Natural killer cell (primary cell): ENCODE results near the gene PRR5L. TPM values are rescaled to one million over a fixed set of nuclear protein-coding genes. Genes with fewer than 3 reads are reported as not detected.

Source experiments
- ATAC-seq, 3 donors: fragments of 150-1000 bp in 2 of 3; fragments of 200-7000 bp in 1 of 3; cut with Tn5 transposase; 1 replicate in 1 of 3; 2 replicates in 2 of 3; pipeline ENCODE4 v1.10.0; 2021; ENCODE audit warnings: mild to moderate bottlenecking in 2 of 3, moderate library complexity in 2 of 3
- DNase-seq, 2 donors: peaks; one replicate each; pipeline versions ENCODE4 v3.0.0 to v3.0.0-alpha.2; 2013 to 2021; ENCODE audit warnings: mixed read lengths in 1 of 2
- H3K27ac ChIP-seq: one replicate; pipeline ENCODE4 v1.5.1; 2013; ENCODE audit warnings: mild to moderate bottlenecking, low read length
- H3K27me3 ChIP-seq: one replicate; pipeline ENCODE4 v1.6.1; 2013; ENCODE audit warnings: low read length; ENCODE audit not compliant: control insufficient read depth, insufficient read depth
- H3K36me3 ChIP-seq: one replicate; pipeline ENCODE4 v1.6.1; 2013; ENCODE audit warnings: low read length; ENCODE audit not compliant: control insufficient read depth, insufficient read depth
- H3K4me1 ChIP-seq: one replicate; pipeline ENCODE4 v1.6.1; 2013; ENCODE audit warnings: low read length; ENCODE audit not compliant: control insufficient read depth, insufficient read depth
- H3K4me3 ChIP-seq: one replicate; pipeline ENCODE4 v1.5.1; 2013; ENCODE audit warnings: low read length
- H3K9me3 ChIP-seq: one replicate; pipeline ENCODE4 v1.6.1; 2013; ENCODE audit warnings: low read length; ENCODE audit not compliant: control insufficient read depth, insufficient read depth
- H3K27ac Mint-ChIP-seq, 2 donors: one replicate each; pipeline ENCODE4 v1.8.0; 2022; ENCODE audit warnings: mild to moderate bottlenecking in 2 of 2, mixed read lengths in 2 of 2, moderate library complexity in 1 of 2
- H3K27me3 Mint-ChIP-seq, 2 donors: one replicate each; pipeline ENCODE4 v1.8.0; 2022; ENCODE audit warnings: low read depth in 2 of 2, mixed read lengths in 2 of 2
- H3K36me3 Mint-ChIP-seq: one replicate; pipeline ENCODE4 v1.8.0; 2022; ENCODE audit warnings: mixed read lengths
- H3K4me1 Mint-ChIP-seq, 2 donors: one replicate each; pipeline ENCODE4 v1.8.0; 2022; ENCODE audit warnings: mixed read lengths in 2 of 2
- H3K4me3 Mint-ChIP-seq: one replicate; pipeline ENCODE4 v1.8.0; 2022; ENCODE audit warnings: mild to moderate bottlenecking, moderate library complexity, mixed read lengths
- H3K9me3 Mint-ChIP-seq, 2 donors: one replicate each; pipeline ENCODE4 v1.8.0; 2022; ENCODE audit warnings: mixed read lengths in 2 of 2
- WGBS: methylation state at CpG from one replicate; pipeline ENCODE4 v1.1.7; 2013; ENCODE audit warnings: missing lambda C conversion rate; ENCODE audit not compliant: insufficient coverage; 5-methylcytosine and 5-hydroxymethylcytosine counted together
- intact Hi-C: fragments of 100-400 bp; cut with micrococcal nuclease; formaldehyde crosslinking; loops from one replicate; pipeline ENCODE4 v1.14.2; 2022
- total RNA-seq, 4 donors: library from RNA; stranded (reverse); fragments of 120-200 nt in 1 of 4; gene quantifications; one replicate each; pipeline versions ENCODE4 v1.2.3 to v1.2.4, GENCODE V29; 2013 to 2022
- TF ChIP-seq, protein P1 (sequence below): fragments of 200-600 bp; IDR thresholded peaks from one replicate; pipeline ENCODE4 v1.8.0; 2022; ENCODE audit warnings: antibody characterized with exemption

Gene PRR5L
- total RNA-seq, 3 donors from 2014 or later (not counting 1 experiment from before 2014, with no cell fraction given): 128 to 367 (median 303) TPM

DNA sequence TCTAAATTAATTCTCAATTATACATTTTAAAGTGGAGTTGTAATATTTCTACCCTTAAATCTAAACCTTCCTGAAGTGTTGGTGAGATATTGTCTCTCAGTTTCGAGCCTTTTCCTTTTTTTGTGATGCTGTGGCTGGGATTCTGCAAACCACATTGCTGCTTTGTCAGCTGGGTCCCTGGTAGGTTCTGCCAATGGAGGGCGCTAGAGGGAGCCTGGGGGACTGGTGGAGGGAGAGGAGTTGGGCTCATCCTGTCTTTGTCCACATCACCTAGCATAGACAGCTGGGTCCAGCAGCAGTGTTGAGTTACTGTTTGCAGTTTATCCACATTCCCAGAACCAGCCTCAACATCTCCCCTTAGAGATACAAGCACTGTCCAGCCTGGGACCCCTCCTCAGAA is 173.0 kb downstream of the PRR5L start:
- intact Hi-C loops: no loop called here
- Mint-ChIP-seq H3K9me3 (no peaks in the 10 kb centered on the region), H3K4me1 (peaks cover 57 to 68% of the 10 kb centered on the region in 2 donors), H3K27ac (peak overlapping the region; percentile 80 to 89), H3K36me3 (peaks cover 21% of the 10 kb centered on the region), H3K27me3 (no peaks in the 10 kb centered on the region), H3K4me3 (no peak overlapping the region)
- Histone ChIP-seq H3K4me1 (peaks cover 4% of the 10 kb centered on the region), H3K27me3 (no peaks in the 10 kb centered on the region), H3K36me3 (peaks cover 9% of the 10 kb centered on the region), H3K9me3 (no peaks in the 10 kb centered on the region), H3K4me3 (no peak overlapping the region), H3K27ac (no peak overlapping the region)
- no CpG with 5 or more reads among the region's 2 CpGs for WGBS
- DNase-seq (peak in 1 of 2 donors; percentile 48), ATAC-seq (peak in 2 of 3 donors; percentile 54 to 59)
- TF ChIP-seq, protein P1, sequence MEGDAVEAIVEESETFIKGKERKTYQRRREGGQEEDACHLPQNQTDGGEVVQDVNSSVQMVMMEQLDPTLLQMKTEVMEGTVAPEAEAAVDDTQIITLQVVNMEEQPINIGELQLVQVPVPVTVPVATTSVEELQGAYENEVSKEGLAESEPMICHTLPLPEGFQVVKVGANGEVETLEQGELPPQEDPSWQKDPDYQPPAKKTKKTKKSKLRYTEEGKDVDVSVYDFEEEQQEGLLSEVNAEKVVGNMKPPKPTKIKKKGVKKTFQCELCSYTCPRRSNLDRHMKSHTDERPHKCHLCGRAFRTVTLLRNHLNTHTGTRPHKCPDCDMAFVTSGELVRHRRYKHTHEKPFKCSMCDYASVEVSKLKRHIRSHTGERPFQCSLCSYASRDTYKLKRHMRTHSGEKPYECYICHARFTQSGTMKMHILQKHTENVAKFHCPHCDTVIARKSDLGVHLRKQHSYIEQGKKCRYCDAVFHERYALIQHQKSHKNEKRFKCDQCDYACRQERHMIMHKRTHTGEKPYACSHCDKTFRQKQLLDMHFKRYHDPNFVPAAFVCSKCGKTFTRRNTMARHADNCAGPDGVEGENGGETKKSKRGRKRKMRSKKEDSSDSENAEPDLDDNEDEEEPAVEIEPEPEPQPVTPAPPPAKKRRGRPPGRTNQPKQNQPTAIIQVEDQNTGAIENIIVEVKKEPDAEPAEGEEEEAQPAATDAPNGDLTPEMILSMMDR: peak; percentile 40

DNA sequence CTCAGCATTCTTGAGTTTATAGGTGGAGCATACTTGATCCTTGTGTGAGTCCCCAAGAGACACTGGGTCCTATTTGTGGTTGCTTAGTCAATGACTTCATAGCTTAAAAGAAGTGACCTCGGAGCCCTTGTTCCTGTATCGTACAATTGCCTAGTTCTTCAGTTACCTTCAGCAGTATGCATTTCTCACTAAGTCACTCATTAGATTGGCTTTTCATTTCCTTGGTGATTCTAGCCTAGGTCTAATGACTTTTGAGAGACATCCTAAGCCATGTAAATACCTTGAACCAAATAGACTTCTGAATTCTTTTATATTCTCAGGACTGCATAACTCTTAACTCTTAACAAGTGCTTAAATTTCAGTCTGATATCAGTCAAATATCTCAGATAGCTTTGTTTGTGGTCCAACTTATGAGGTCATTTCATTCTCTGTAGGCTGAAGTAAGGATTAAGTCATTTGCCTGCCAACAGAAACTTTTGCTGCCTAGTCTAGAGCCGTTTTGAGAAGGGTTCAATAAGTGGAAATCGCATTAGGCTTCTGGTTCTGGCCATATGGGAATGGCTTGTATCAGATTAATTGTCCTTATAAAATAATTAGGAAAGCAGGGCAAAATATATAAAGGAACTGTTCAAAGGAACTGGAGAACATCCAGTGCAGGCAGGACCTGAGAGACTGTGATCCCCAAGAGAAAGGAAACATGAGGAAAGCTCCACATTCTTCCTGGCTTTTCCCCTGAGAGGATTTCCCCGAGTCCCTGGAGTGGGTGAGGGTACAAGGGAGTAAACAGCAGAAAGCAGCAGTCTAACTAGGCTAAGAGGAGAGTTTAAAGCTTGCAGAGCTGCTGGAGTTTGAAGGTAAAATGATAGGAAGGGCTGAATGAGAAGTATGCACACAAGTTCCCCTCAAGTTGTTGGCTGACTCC is 174.1 kb downstream of the PRR5L start:
- TF ChIP-seq, protein P1: no peak
- Histone ChIP-seq H3K9me3 (no peaks in the 10 kb centered on the region), H3K4me3 (no peak overlapping the region), H3K27ac (no peak overlapping the region), H3K4me1 (peaks cover 4% of the 10 kb centered on the region), H3K27me3 (no peaks in the 10 kb centered on the region), H3K36me3 (peaks cover 8% of the 10 kb centered on the region)
- peaks cover 48 to 62% of the 10 kb centered on the region in 2 donors for H3K4me1 Mint-ChIP-seq
- no peak overlapping the region for H3K4me3 Mint-ChIP-seq
- H3K9me3 Mint-ChIP-seq: no peaks in the 10 kb centered on the region
- intact Hi-C loops: no loop called here
- no peaks in the 10 kb centered on the region for H3K27me3 Mint-ChIP-seq
- peak overlapping the region; percentile 80 to 89 for H3K27ac Mint-ChIP-seq
- DNase-seq (no peak), ATAC-seq (peak in 1 of 3 donors; percentile 34)
- peaks cover 10% of the 10 kb centered on the region for H3K36me3 Mint-ChIP-seq
- WGBS: 71% methylated on average over 5 of the region's 5 CpGs

DNA sequence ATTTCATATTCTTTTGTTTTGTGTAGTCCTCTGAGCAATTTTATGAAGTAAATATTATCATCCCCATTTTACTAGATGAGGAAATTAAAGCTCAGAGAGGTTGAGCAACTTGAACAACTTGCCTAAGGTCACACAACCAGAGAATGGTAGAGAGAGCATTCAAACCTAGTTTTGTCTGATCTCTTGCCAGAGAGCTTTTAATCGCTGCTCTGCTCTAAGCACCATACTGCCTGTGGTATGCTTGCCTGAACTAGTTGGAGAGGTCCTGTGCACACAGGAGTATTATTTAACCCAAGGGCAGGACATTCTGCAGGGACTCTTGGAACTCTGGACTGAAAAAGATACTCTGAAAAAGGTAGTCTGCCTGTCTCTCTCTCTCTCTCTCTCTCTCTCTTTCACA is 175.5 kb downstream of the PRR5L start:
- H3K9me3 Mint-ChIP-seq: no peaks in the 10 kb centered on the region
- peak overlapping the region; percentile 23 to 89 for H3K27ac Mint-ChIP-seq
- intact Hi-C loops: no loop called here
- peaks cover 36 to 48% of the 10 kb centered on the region in 2 donors for H3K4me1 Mint-ChIP-seq
- ATAC-seq (no peak), DNase-seq (no peak)
- H3K9me3 ChIP-seq: no peaks in the 10 kb centered on the region
- 100% methylated on average over 1 of the region's 1 CpG for WGBS
- no peaks in the 10 kb centered on the region for H3K27me3 ChIP-seq
- no peaks in the 10 kb centered on the region for H3K36me3 Mint-ChIP-seq
- peaks cover 4% of the 10 kb centered on the region for H3K4me1 ChIP-seq
- TF ChIP-seq, protein P1: no peak
- H3K4me3 Mint-ChIP-seq: no peak overlapping the region
- no peak overlapping the region for H3K27ac ChIP-seq
- H3K4me3 ChIP-seq: no peak overlapping the region
- no peaks in the 10 kb centered on the region for H3K27me3 Mint-ChIP-seq
- peaks cover 6% of the 10 kb centered on the region for H3K36me3 ChIP-seq
